Ovary (tissue), 3 donors: Measurements from ENCODE around the gene RARRES1.

Source experiments
- CTCF ChIP-seq, 3 donors: fragments of 450-650 bp in 2 of 3; fragments of 200-600 bp in 1 of 3; IDR thresholded peaks; one replicate each; pipeline versions ENCODE4 v1.5.1 to v1.8.0; 2016 to 2022; ENCODE audit warnings: antibody characterized with exemption in 3 of 3, mild to moderate bottlenecking in 1 of 3
- EP300 ChIP-seq: sonication (generic); formaldehyde crosslinking; IDR thresholded peaks from one replicate; pipeline ENCODE4 v1.6.1; 2017; ENCODE audit warnings: antibody characterized with exemption
- POLR2A ChIP-seq: fragments of 450-650 bp; IDR thresholded peaks from one replicate; pipeline ENCODE4 v1.6.1; 2017; ENCODE audit warnings: antibody characterized with exemption, mild to moderate bottlenecking, moderate library complexity
- donor health status: DM: no; HTN: no; CAD: no.

- TF ChIP-seq EP300 = no peak
- TF ChIP-seq POLR2A = no peak
- TF ChIP-seq CTCF (IDR thresholded peaks at IDR 0.05) = no peak
Observed at GRCh38 chr3:158728851-158729250, 3.4 kb downstream of the RARRES1 start.
